NCI-H226 (cell line): ENCODE measurements around the gene TNFSF4.
A peak's percentile ranks its signal among the peaks of the same experiment; 100 is the strongest.

Experiments
- DNase-seq: peaks from one replicate; pipeline ENCODE4 v3.0.0-alpha.2; 2015

Gene TNFSF4

DNA sequence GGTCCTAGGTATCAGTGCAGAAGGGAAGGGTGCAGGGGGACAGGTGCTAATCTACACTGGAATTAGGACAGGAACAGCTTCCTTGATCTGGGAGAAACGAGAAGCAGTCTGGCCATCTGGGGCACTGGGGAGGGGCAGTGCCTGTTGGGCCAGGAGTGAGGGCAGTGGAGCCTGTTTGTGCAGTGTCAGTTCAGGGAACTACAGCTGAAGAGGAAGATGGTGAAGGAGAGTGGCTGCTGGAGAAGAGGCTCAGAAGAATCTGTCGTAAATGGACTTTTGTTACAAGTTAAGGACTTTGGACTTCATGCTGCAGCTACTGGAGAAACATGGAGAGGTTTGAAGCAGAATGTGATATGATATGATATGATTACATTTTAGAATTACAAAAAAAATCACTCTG lies 3.2 kb upstream of the TNFSF4 start:
- DNase-seq: no peak

DNA sequence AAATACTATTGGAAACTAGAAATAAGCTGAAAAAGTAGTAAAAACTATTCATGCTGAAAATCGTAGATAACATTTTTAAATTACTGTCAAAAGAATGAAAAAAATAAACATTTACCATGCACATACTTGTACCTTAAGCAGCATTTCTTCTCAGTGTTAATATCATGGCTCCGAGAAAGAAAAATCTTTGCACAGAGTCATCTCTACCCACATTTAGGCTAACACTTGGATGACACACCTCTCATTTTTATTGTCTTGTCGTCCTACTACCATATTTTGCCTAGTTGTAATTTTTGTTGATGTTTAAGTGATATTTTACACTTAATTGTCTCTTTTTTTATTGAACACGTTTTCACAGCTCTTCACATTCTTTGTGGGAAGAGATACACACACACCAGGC lies 1.7 kb upstream of the TNFSF4 start:
- no peak for DNase-seq

DNA sequence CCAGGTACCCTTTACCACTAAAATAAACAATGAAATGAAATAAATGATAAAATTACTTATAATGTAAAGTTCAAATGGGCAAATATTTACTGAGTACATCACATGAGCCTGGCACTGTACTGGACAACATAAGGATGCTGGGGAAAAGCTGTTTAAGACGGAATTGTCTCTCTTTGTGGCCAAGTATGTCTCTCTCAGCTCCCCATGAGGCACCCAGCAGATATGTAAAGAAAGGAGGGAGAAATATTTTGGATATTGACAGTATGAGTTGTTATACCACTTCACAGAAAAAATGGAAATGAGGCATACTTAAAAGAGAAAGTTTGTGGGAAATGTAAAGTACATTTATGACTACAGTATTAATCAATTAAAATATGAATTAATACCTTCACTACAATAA lies 1.0 kb upstream of the TNFSF4 start:
- DNase-seq: no peak

DNA sequence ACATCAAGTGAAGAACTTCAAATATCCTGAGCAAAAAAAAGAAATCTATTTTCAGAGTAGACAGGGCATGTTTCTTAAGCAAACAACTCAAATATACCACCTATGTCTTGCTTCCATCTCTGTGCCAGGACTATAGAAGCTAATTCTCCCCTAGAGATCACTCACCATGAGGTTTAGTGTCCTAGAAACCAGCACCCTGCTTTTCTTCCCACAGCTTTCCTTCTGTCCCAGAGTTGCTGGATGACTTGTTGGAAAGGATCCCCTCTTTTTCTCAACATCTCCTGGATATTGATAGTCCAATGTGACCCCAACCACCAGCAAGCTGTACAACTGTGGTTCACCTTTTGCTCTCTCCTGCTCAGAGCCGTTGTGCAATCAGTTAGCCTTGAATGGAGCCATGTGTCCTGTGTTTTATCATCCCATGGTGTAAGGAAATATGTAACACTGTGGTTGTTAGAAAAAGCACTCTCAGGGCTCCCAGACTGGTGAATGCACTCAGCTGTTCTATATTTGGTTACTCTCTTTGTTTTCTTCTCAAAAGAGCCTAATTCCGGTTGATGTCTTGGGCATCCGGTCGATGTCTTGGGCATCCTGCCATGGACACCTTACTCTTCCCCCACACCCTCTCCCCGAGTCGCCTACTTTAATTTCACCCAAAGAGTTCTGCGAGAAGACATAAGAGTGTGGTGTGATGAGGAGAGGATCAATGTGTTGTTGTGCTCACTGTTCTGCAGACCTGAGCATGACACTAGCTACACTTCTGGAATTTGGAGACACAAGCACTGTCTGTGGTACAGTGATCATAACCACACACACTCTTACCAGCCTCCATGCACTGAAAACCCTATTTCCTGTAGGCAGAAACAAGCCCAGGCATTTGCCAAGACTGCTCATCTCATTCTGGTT lies 1.7 kb downstream of the TNFSF4 start:
- peak; percentile 27 for DNase-seq

DNA sequence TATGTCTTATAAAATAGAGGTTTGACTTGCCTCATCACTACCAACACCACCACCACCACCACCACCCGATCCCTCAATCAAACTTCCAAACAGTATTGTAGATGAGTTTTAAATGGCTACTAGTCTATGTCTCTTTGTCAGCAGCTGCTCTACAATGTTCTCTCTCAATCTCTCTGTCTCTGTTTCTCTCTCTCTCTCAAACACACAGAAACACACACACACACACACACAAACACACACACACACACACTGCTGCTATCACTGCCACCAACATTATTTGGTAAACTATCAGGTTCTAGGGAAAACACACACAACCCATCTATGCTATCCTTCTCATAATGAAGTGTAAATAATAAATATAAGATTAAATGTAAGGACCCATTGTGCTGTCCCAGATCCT lies 2.4 kb downstream of the TNFSF4 start:
- DNase-seq: no peak

DNA sequence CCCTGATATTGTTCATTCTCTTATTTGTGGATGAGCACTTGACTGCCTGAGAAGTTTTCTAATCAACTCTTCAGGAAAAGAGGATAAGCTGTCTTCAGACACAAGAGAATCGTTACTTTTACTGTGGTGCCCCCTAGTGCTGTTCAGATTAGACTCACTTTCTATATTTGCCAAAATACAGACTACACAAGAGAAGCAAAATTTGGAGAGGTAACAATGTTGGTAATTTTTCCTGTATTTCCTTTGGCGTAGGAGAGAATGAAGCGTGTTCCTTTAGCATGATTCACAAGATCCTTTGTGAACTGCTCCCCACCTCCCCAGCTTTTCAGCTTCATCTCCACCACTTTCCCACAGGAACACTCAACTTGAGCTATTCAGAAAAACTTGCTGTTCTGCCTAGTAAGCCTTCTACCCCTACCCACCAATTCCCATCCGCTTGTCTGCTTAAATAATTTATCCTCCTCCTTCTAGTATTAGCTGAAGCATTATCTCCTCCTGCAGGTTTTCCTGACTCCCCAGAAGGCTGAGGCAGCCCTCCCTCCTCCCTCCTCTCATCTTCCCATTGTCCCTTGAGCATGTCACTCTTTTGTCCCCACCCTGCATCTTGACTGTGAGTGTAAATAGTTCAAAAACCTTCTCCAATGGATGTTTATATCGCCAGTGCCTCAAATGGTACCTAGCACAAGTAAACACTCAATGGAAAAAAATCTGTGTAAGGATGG lies 4.5 kb downstream of the TNFSF4 start:
- DNase-seq: peak; percentile 89

DNA sequence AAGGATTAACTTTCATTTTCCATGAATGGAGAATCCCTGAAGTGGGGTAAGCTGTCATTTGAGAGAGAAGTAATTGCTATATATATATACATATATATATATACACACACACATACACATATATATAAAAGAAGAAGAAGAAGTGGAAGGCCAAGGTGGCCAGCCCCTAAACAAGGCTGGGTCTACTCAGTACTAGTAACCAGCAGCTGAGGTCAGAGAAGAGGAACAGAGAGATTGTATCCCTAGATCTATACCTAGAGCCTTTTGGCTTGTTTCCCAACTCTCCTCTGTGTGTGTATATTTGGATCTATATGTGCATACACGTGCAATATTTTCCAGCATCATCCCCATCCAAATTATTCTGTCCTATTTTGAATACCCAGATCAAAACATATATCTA lies 5.2 kb downstream of the TNFSF4 start:
- DNase-seq: no peak

DNA sequence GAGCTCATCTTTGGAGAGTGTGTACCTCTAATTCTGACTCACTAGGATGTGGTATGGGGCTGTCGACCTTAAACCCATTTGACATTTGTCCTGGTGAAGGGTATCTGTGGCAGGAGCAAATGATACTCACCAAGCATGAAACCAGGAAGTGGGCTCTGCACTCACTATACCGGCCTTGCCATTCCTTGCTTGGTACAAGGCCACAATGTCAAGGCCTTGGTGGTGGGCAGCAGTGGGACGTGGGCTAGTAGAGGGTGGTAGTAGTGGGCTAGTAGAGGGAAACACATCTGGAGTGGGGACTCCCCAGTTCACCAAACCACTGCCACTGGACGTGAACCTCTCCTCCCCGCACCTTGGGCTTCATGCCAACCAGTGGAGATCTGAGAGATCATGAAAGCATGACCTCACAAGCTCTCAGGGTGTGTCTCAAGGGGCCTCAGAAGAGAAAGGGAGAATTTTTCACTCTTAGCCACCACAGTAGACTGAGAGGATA lies 11.5 kb downstream of the TNFSF4 start:
- DNase-seq: no peak

DNA sequence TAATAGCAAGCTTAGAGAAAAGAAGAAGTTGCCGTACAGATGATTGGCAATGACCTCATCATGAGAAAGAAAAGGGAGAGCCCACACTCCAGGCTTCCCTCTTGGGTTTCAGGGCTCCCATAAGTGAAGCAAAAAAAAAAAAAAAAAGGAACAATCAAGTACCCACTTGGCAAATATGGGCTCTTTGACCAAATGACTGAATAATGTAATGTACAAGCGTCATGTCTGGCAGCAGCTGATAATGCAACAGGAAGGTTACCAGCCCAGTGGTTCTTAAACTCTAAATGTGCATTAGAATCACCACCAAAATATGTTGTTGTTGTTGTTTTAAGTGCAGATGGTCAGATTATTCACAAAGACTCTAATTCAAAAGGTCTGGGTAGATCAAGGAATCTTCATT lies 13.5 kb downstream of the TNFSF4 start:
- peak; percentile 12 for DNase-seq

DNA sequence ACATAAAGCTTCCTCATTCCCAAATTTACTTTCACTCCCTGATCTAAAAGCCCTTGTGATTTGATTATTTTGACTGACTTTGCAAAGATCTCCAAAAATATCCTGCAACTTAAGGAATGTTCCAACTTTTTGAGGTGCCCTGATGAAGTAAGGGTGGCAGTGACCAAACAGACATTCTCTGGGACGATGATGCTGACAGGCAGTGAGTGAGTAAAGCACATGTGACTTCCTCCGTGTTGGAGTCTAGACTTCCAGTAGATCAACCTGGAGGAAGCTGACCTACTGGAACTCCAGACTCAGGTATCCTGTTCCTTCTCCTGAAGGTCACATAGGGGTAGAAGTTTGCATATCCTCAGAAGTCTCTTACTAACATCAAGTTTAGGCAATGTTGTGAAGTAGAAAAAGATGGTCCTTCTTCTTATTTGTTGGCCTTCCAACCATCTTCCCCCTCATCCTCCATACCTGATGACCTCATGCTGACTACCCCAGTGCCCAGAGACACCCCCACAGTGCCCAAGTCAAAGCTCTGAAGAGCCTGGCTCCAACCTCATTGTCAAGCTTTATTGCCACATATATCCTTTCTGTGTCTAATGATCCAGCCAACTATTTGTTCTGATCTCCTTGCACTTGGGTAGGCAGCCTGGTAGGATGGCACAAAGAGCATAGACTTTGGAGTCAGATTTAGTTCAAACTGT lies 16.0 kb downstream of the TNFSF4 start:
- no peak for DNase-seq

DNA sequence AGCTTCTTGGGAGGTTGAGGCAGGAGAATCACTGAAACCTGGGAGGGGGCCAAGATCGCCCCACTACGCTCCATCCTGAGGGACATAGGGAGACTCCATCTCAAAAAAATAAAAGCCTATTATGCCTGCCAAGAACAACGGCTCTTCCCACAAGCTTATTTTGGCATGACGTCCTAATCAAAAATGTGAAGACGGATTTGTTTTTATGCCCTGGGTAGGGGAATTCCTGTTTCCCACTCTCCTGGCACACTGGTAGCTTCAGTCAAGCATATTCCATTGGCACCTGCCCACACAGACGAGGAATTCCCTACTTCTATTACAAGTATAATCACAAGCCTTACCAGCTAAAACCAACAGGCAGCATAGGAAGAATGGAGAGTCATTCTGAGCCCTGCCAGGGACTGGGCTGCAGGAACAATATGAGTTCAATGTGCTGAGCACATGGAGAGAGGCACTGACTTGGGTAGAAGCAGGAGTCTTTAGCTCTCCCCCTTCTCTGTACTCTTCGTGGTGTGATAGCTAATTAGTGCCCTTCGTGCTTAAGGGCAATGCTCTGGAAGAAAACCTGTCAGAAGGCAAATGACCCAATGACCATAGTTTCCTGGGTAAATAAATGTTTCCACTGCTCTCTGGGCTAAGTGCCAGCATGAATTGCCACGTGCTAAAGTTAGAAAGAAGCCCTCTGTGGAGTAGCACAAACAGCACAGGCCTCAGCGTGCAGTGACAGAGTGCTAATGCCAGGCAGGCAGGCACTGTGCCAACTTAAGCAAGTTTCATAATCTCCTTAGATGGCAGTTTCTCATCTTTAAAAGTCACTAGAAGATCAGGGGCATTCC lies 16.8 kb downstream of the TNFSF4 start:
- DNase-seq: peak; percentile 96

DNA sequence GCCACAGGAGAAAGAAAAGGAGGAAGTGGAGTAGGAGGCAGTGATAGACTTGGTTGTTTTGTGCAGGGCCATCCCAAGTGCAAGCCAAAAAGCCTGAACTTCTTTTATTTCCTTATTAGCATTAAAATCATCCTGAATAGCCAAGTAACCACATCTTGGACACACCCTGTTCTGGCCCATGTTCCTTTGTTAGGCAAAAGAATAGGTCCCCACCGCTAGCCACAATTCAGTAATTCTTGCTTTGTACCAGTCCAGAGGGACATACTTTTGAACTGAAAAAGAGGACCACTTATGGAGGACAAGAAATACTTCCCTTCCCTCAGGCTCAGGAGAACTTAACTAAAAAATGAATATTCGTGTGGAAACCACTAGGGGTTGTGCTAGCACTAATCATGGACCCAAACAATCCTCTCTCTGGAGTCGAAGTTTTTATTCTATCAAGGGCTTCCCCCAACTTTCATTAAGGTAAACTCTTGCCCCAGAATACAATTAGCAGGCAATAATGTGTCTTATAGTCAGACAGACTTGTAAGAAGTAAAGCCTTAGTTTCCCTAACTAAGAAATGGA lies 19.4 kb downstream of the TNFSF4 start:
- no peak for DNase-seq

DNA sequence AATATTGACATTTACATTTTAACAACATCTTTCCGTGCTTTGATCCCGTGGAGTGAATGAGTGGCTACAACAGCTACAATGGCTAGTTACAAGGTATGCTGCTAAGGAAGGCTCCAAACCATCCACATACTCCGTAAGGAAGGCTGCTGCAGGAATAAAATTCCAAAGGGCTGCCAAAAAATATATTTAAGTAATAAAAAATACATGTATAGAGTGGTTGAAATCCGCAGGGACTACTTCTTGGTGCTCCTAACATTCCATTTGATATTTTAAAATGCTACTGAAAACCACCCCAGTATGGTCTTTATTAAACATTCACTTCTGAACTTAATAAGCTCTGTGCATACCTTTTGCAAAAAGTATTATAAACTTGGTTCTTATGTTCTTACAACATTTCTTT lies 25.3 kb downstream of the TNFSF4 start:
- DNase-seq: no peak

DNA sequence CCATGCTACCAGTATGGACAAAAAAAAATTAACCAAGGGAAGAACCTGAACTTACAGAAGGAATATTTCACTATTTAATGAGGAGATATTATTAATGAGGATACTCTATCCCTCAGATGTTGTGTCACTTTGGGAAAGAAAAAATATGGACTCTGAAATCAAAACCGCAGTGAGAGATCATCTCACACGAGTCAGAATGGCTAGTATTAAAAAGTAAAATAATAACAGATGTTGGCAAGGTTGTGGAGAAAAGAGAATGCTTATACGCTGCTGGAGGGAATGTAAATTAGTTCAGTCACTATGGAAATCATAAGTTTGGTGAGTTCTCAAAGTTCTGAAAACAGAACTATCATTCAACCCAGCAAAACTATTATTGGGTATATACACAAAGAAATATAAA lies 30.9 kb downstream of the TNFSF4 start:
- DNase-seq: no peak

DNA sequence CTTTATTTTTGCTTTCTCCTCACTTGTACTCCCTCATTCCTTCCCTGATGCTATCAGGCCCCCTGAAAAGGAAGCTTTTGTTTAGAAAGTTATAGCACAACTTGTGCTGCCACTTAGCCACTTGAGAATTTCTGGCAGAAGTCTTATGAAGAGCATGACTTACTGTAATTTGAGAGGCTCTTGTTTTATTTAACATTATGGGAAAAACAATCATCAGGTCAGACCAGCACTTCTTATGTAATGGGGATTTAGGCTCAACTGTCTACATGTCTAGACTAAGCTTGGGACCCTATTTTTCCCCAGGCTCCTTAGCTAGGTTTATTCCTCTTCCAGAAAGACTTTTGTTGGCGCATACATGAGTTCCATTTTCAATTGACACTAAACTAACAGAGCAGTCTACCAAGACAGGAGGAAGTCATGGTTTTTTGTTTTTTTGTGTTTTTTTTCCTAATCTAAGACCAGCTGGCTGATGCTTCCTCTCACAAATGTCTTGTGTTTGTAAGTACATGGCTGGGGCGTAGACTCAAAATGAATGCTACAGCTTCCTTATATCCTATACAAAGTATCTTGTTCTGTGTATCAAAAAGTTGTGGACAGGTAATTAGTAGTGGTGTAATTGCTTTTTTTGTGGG lies 31.5 kb downstream of the TNFSF4 start:
- DNase-seq: no peak

DNA sequence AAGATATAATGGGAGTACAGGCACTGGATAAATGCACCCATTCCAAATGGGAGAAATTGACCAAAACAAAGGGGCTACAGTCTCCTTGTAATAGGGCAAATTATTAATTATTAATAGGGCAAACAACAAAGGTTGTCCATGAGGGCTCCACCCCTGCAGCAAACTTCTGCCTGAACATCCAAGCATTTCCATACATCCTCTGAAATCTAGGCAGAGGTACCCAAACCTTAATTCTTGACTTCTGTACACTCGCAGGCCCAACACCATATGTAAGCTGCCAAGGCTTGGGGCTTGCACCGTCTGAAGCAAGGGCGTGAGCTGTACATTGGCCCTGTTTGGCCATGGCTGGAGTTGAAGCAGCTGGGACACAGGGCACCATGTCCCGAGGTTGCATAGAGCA lies 33.7 kb downstream of the TNFSF4 start:
- no peak for DNase-seq

DNA sequence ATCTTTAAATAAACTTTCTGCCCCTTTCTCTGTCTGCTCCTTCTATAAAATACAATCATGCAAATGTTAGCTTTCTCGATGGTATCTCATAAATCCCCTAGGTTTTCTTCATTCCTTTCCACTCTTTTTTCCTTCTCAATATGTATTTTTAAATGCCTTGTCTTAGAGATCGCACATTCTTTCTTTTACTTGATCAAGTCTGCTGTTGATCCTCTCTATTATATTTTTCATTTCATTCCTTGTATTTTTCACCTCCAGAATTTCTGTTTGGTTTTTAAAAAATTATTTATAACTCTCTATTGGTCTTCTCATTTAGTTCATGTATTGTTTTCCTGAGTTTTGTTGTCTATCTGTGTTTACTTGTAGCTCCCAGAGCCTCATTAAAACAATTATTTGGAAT lies 36.0 kb downstream of the TNFSF4 start:
- no peak for DNase-seq

DNA sequence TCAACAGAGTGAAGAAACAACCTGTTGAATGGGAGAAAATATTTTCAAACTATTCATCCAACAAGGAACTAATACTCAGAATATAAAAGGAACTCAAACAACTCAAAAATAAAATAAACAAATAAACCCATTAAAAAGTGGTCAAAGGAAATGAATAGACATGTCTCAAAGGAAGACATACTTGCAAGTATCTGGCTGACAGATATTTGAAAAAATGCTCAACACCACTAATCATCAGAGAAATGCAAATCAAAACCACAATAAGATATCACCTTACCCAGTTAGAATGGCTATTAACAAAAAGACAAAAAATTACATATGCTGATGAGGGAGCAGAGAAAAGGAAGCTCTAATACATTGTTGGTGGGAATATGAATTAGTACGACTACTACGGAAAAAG lies 38.2 kb downstream of the TNFSF4 start:
- DNase-seq: no peak

DNA sequence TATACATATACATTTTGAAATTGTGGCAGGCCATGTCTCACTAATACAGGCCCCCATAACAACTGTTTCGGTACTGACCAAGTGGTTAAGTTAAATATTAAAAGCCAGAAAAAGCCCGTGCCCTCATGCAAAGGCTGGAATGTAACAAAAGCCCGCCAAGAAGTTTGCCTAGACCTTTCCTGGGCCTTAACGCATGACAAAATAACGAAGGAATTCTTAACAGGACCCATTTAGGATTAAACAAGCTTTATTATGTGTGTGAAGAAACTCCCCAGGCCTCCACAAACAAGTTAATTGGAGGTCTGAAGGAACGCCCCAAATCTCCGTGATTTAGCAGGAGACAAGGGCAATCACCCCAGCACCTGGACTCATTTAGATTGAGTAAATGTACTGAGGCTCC lies 42.4 kb downstream of the TNFSF4 start:
- no peak for DNase-seq

DNA sequence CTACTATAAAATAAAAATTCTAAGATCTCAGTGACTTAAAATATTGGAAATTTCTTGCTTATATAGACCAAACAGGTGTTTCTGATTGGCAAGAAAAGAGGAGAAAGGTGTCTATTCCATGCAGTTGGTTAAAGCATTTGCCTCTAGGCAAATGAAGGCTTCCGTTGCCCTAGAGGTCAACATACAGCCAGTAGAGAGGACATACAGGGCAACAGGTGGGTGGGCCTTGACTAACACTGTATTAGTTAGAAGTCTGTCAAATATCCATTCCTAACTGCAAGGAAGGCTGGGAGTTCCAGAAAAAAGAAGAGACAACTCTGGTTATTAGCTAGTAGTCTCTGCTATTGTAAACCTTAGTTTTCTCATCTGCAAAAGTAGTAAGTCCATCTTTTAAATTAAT lies 43.0 kb downstream of the TNFSF4 start:
- no peak for DNase-seq

DNA sequence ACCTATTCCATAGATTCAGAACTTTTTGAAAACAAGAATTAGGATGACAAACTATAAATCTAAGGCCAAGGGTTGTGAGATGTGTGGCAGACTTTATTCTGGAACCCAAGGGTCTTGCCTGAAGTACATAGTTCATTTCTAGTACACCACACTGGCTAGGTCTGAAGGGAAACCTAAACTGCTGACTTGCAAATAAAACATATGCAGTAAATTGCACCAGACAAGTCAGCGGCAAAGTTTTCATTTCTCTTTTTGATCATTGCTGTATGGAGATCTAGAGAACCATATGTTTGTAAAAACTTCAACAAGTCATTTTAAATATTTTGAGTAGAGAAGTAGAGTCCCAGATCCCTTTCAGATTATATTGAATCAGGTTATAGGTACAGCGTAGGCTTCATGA lies 43.9 kb downstream of the TNFSF4 start:
- no peak for DNase-seq

DNA sequence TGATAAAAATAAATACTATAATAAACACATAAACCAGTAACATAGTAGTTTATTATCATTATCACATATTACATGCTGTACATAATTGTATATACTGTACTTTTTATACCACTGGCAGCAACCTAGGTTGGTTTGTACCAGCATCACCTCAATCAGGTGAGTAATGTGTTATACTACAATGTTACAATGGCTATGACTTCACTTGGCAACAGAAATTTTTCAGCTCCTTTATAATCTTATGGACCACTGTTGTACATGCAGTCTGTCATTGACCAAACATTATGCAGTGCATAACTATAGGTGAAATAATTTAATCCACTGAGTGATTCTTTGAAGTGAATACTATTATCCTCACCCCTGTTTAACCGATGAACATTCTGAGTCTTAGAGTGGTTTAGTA lies 44.5 kb downstream of the TNFSF4 start:
- DNase-seq: peak; percentile 24
